CD4-positive, alpha-beta T cell (primary cell): ENCODE measurements around the gene THSD7A. TPM values are rescaled to one million over a fixed set of nuclear protein-coding genes. Genes with fewer than 3 reads are reported as not detected.

ENCODE experiments used
- ATAC-seq: fragments of 200-7000 bp; cut with Tn5 transposase; one replicate; pipeline ENCODE4 v1.10.0; 2022; ENCODE audit warnings: mild to moderate bottlenecking; ENCODE audit not compliant: poor library complexity
- CTCF ChIA-PET: fragments of 350-600 bp; sonication (Branson Sonifier 250); formaldehyde crosslinking; loops from one replicate; lab custom pipeline; 2021; ENCODE audit warnings: antibody characterized with exemption, inconsistent platforms; lab: Charles Lee
- POLR2A ChIA-PET: fragments of 350-600 bp; sonication (Branson Sonifier 250); formaldehyde crosslinking; loops from one replicate; lab custom pipeline; 2021; ENCODE audit warnings: antibody characterized with exemption, inconsistent platforms; lab: Charles Lee
- DNase-seq, 14 experiments: peaks; one replicate each; pipeline ENCODE4 v3.0.0-alpha.2; 2013 to 2020; ENCODE audit warnings: mixed read lengths in 2 of 14
- H3K27ac ChIP-seq, 2 donors: one replicate each; pipeline versions ENCODE4 v1.5.1 to v1.7.0; 2013; ENCODE audit warnings: low read length in 2 of 2, low read depth in 1 of 2, mild to moderate bottlenecking in 1 of 2
- H3K27me3 ChIP-seq, 2 experiments: 1 replicate in 1 of 2; 2 replicates in 1 of 2; pipeline versions ENCODE4 v1.6.1 to v1.7.0; 2013; ENCODE audit warnings: low read length in 2 of 2, control low read depth in 1 of 2, mild to moderate bottlenecking in 1 of 2, moderate library complexity in 1 of 2; ENCODE audit not compliant: insufficient read depth in 2 of 2, control insufficient read depth in 1 of 2
- H3K36me3 ChIP-seq: one replicate; pipeline ENCODE4 v1.6.1; 2013; ENCODE audit warnings: low read length, control low read depth; ENCODE audit not compliant: insufficient read depth
- H3K4me1 ChIP-seq: one replicate; pipeline ENCODE4 v1.6.1; 2013; ENCODE audit warnings: low read length, control low read depth; ENCODE audit not compliant: insufficient read depth
- H3K4me3 ChIP-seq: one replicate; pipeline ENCODE4 v1.5.1; 2013; ENCODE audit warnings: mild to moderate bottlenecking, low read length, moderate library complexity
- H3K9me3 ChIP-seq, 2 experiments: 1 replicate in 1 of 2; 2 replicates in 1 of 2; pipeline versions ENCODE4 v1.6.1 to v1.7.0; 2013; ENCODE audit warnings: low read length in 2 of 2, mild to moderate bottlenecking in 2 of 2, control low read depth in 1 of 2, moderate library complexity in 1 of 2; ENCODE audit not compliant: control insufficient read depth in 1 of 2, insufficient read depth in 1 of 2
- H3K27ac Mint-ChIP-seq: one replicate; pipeline ENCODE4 v1.8.0; 2020; ENCODE audit warnings: mixed read lengths
- H3K27me3 Mint-ChIP-seq: one replicate; pipeline ENCODE4 v1.8.0; 2021; ENCODE audit warnings: mixed read lengths
- H3K36me3 Mint-ChIP-seq: one replicate; pipeline ENCODE4 v1.8.0; 2021; ENCODE audit warnings: low read depth, mixed read lengths
- H3K4me1 Mint-ChIP-seq: one replicate; pipeline ENCODE4 v1.8.0; 2021; ENCODE audit warnings: low read depth, mixed read lengths
- H3K4me3 Mint-ChIP-seq: one replicate; pipeline ENCODE4 v1.8.0; 2020; ENCODE audit warnings: mild to moderate bottlenecking, mixed read lengths
- H3K9me3 Mint-ChIP-seq: one replicate; pipeline ENCODE4 v1.8.0; 2020; ENCODE audit warnings: mixed read lengths
- CTCF ChIP-seq: fragments of 200-600 bp; IDR thresholded peaks from one replicate; pipeline ENCODE4 v1.8.0; 2022; ENCODE audit warnings: antibody characterized with exemption, mild to moderate bottlenecking
- intact Hi-C, 2 experiments: fragments of 100-400 bp; cut with DNase I in 1 of 2; cut with micrococcal nuclease in 1 of 2; formaldehyde crosslinking; loops; one replicate each; pipeline versions ENCODE4 v1.15.1 to v1.9.0; 2023 to 2025; cut with DNase I, micrococcal nuclease
- total RNA-seq, 174 experiments: library from RNA in 2 of 174; stranded (reverse) in 2 of 174; gene quantifications; one replicate each; pipeline ENCODE4 v1.2.3 and lab custom pipeline; 2021 to 2026

The THSD7A gene
- total RNA-seq, 2 experiments from 2014 or later: not detected

GRCh38 chr7:11329626-11330025, 502.4 kb downstream of the THSD7A start:
- Histone ChIP-seq H3K9me3 (no peaks in the 10 kb centered on the region), H3K27ac (no peak overlapping the region), H3K4me1 (no peaks in the 10 kb centered on the region), H3K36me3 (no peaks in the 10 kb centered on the region), H3K27me3 (no peaks in the 10 kb centered on the region), H3K4me3 (no peak overlapping the region)
- H3K4me3 Mint-ChIP-seq: no peak overlapping the region
- ChIA-PET POLR2A (no interaction called here), CTCF (no interaction called here)
- no peak for TF ChIP-seq CTCF
- no peaks in the 10 kb centered on the region for H3K36me3 Mint-ChIP-seq
- intact Hi-C loops: loop anchor here in 1 of 2 experiments (10.0 kb wide), 1 partner anchor 65 kb away; no protein-coding TSS in a partner anchor
- no peaks in the 10 kb centered on the region for H3K4me1 Mint-ChIP-seq
- DNase-seq (no peak), ATAC-seq (no peak)
- no peaks in the 10 kb centered on the region for H3K9me3 Mint-ChIP-seq
- no peak overlapping the region for H3K27ac Mint-ChIP-seq
- H3K27me3 Mint-ChIP-seq: no peaks in the 10 kb centered on the region

GRCh38 chr7:11328309-11328708, 503.7 kb downstream of the THSD7A start:
- intact Hi-C loops: no loop called here
- no peak for TF ChIP-seq CTCF
- no peak overlapping the region for H3K4me3 ChIP-seq
- H3K36me3 ChIP-seq: no peaks in the 10 kb centered on the region
- POLR2A ChIA-PET: interaction anchor here (0.7 kb wide), 1 partner anchor 315 kb away, joined by 3 read pairs; no protein-coding TSS in a partner anchor
- no peak overlapping the region for H3K27ac ChIP-seq
- Mint-ChIP-seq H3K9me3 (no peaks in the 10 kb centered on the region), H3K4me1 (no peaks in the 10 kb centered on the region), H3K36me3 (no peaks in the 10 kb centered on the region), H3K27me3 (no peaks in the 10 kb centered on the region), H3K27ac (no peak overlapping the region), H3K4me3 (no peak overlapping the region)
- ATAC-seq (no peak), DNase-seq (no peak)
- no peaks in the 10 kb centered on the region for H3K27me3 ChIP-seq
- no peaks in the 10 kb centered on the region for H3K9me3 ChIP-seq
- H3K4me1 ChIP-seq: no peaks in the 10 kb centered on the region
- CTCF ChIA-PET: no interaction called here

GRCh38 chr7:11327633-11328032, 504.4 kb downstream of the THSD7A start:
- Mint-ChIP-seq H3K27me3 (no peaks in the 10 kb centered on the region), H3K36me3 (no peaks in the 10 kb centered on the region), H3K9me3 (no peaks in the 10 kb centered on the region), H3K27ac (no peak overlapping the region), H3K4me3 (no peak overlapping the region), H3K4me1 (no peaks in the 10 kb centered on the region)
- TF ChIP-seq CTCF: no peak
- DNase-seq (no peak), ATAC-seq (no peak)
- intact Hi-C loops: no loop called here
- Histone ChIP-seq H3K27me3 (no peaks in the 10 kb centered on the region), H3K9me3 (no peaks in the 10 kb centered on the region), H3K27ac (no peak overlapping the region), H3K4me1 (no peaks in the 10 kb centered on the region), H3K36me3 (no peaks in the 10 kb centered on the region), H3K4me3 (no peak overlapping the region)
- CTCF ChIA-PET: no interaction called here
- POLR2A ChIA-PET: no interaction called here
